GM19099 (cell line): ENCODE measurements around the gene AQP10.

Experiments
- POLR2A ChIP-seq: IDR thresholded peaks from 3 replicates; pipeline ENCODE4 v1.6.1; 2011; ENCODE audit warnings: low read depth; ENCODE audit not compliant: insufficient read length; ENCODE audit errors: extremely low read depth

AQP10 gene

GRCh38 chr1:154320882-154321608 lies at the start of gene AQP10:
Gene AQP10 (plus strand): TSS chr1:154321093. CDS start chr1:154321156, 63 bp downstream.
- TF ChIP-seq POLR2A, result no peak

- peak; percentile 84 for TF ChIP-seq POLR2A
These were observed 48.5 kb upstream of the AQP10 start, which contains the start of gene HAX1 for GRCh38 chr1:154272217-154272998. Gene HAX1 (plus strand): TSS chr1:154272629. CDS start chr1:154272724, 95 bp downstream.

GRCh38 chr1:154272999-154273563 lies 47.8 kb upstream of the AQP10 start:
- no peak for TF ChIP-seq POLR2A

- no peak for TF ChIP-seq POLR2A
These were observed 44.1 kb upstream of the AQP10 start for GRCh38 chr1:154276797-154277196.

- TF ChIP-seq POLR2A, result no peak
These were observed 32.2 kb upstream of the AQP10 start for GRCh38 chr1:154288661-154289060.

- no peak for TF ChIP-seq POLR2A
These were observed 30.0 kb upstream of the AQP10 start for GRCh38 chr1:154290921-154291320.

- no peak for TF ChIP-seq POLR2A
These were observed 25.3 kb upstream of the AQP10 start for GRCh38 chr1:154295408-154296235.

- TF ChIP-seq POLR2A, result no peak
These were observed 19.3 kb upstream of the AQP10 start for GRCh38 chr1:154301582-154301981.

GRCh38 chr1:154304664-154305337 lies 16.1 kb upstream of the AQP10 start:
- TF ChIP-seq POLR2A, result no peak

- TF ChIP-seq POLR2A, result no peak
These were observed 14.7 kb upstream of the AQP10 start for GRCh38 chr1:154306151-154306550.

- no peak for TF ChIP-seq POLR2A
These were observed 7.9 kb upstream of the AQP10 start for GRCh38 chr1:154313066-154313356.

- TF ChIP-seq POLR2A, result no peak
These were observed 4.2 kb upstream of the AQP10 start for GRCh38 chr1:154316704-154317103.

GRCh38 chr1:154318386-154318785 lies 2.5 kb upstream of the AQP10 start:
- no peak for TF ChIP-seq POLR2A

GRCh38 chr1:154323493-154323892 lies 2.6 kb downstream of the AQP10 start:
- TF ChIP-seq POLR2A, result no peak
